ENCODE results near the gene GJD3.

The GJD3 gene

DNA sequence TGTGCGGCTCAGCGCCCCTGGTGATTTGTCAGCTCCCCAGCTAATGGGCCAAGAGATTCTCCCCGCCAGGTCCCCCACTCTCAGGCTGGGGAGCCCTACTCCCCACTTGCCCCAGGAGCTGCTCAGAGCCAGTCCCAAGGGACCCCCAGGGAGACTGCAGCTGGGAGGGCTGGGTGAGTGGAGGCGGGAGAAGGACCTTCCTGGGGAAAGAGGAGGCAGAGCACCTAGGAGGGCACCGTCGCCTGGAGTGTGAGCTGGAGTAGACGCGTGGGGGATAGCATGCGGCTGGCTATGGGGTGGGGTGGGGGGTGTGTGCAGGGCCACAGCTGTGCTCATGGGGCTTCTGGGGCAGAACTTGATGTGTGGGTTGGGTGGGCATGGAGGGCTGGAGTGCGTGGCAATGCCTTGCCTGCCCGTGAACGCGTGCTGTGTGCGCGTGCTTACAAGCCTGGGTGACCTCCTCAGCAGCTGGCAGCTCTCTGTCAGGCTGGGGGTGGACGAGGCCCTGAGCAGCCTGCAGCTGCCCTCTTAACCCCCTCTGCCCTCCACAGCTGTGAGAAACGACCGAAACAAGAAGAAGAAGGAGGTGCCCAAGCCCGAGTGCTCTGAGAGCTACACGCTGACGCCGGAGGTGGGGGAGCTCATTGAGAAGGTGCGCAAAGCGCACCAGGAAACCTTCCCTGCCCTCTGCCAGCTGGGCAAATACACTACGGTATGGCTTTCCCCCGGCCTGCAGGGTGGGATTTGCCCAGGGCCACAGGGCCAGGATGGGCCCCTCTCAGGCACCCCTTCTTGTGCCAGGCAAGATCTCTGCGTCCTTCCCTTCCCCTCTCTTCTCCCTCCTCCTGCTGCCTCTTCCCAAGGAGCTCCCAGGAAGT lies 12.9 kb downstream of the GJD3 start:
- H3K27me3 ChIP-seq (ENCODE audit: control insufficient read depth, insufficient read depth, low read length): peaks cover 3% of the 10 kb centered on the region
- no peak for DNase-seq (ENCODE audit: low read depth, low spot score)
- H3K9me3 ChIP-seq (ENCODE audit: control insufficient read depth, insufficient read depth, low read length): no peaks in the 10 kb centered on the region
- no peak overlapping the region for H3K4me3 ChIP-seq (ENCODE audit: low read length)
- no peak overlapping the region for H3K27ac ChIP-seq (ENCODE audit: low read length)
- WGBS (ENCODE audit: insufficient coverage, insufficient read length): no CpG with 5 or more reads among the region's 27 CpGs
- H3K4me1 ChIP-seq (ENCODE audit: control insufficient read depth, insufficient read depth, low read length): peaks cover 28% of the 10 kb centered on the region
- peaks cover 7% of the 10 kb centered on the region; the same call in 1 of the 2 replicates for H3K36me3 ChIP-seq (ENCODE audit: control insufficient read depth, insufficient read depth, low read length)

GRCh38 chr17:40350689-40351358 lies 13.7 kb downstream of the GJD3 start:
- Histone ChIP-seq H3K9me3 (ENCODE audit: control insufficient read depth, insufficient read depth, low read length) (no peaks in the 10 kb centered on the region), H3K27me3 (ENCODE audit: control insufficient read depth, insufficient read depth, low read length) (peaks cover 3% of the 10 kb centered on the region), H3K27ac (ENCODE audit: low read length) (no peak overlapping the region), H3K36me3 (ENCODE audit: control insufficient read depth, insufficient read depth, low read length) (peaks cover 7% of the 10 kb centered on the region; the same call in 1 of the 2 replicates), H3K4me1 (ENCODE audit: control insufficient read depth, insufficient read depth, low read length) (peaks cover 30% of the 10 kb centered on the region), H3K4me3 (ENCODE audit: low read length) (no peak overlapping the region)
- WGBS (ENCODE audit: insufficient coverage, insufficient read length): 100% methylated on average over 2 of the region's 17 CpGs
- DNase-seq (ENCODE audit: low read depth, low spot score): no peak

GRCh38 chr17:40349895-40350688 lies 14.4 kb downstream of the GJD3 start:
- Histone ChIP-seq H3K4me1 (ENCODE audit: control insufficient read depth, insufficient read depth, low read length) (peaks cover 28% of the 10 kb centered on the region), H3K27me3 (ENCODE audit: control insufficient read depth, insufficient read depth, low read length) (peaks cover 3% of the 10 kb centered on the region), H3K36me3 (ENCODE audit: control insufficient read depth, insufficient read depth, low read length) (peaks cover 3% of the 10 kb centered on the region; the same call in 1 of the 2 replicates), H3K4me3 (ENCODE audit: low read length) (no peak overlapping the region), H3K27ac (ENCODE audit: low read length) (no peak overlapping the region), H3K9me3 (ENCODE audit: control insufficient read depth, insufficient read depth, low read length) (no peaks in the 10 kb centered on the region)
- DNase-seq (ENCODE audit: low read depth, low spot score): no peak
- no CpG with 5 or more reads among the region's 19 CpGs for WGBS (ENCODE audit: insufficient coverage, insufficient read length)

- H3K4me3 ChIP-seq (ENCODE audit: low read length): no peak overlapping the region
- H3K36me3 ChIP-seq (ENCODE audit: control insufficient read depth, insufficient read depth, low read length): peaks cover 3% of the 10 kb centered on the region; the same call in 1 of the 2 replicates
- H3K9me3 ChIP-seq (ENCODE audit: control insufficient read depth, insufficient read depth, low read length): no peaks in the 10 kb centered on the region
- peaks cover 32% of the 10 kb centered on the region for H3K4me1 ChIP-seq (ENCODE audit: control insufficient read depth, insufficient read depth, low read length)
- no peak overlapping the region for H3K27ac ChIP-seq (ENCODE audit: low read length)
- no peak for DNase-seq (ENCODE audit: low read depth, low spot score)
- no CpG with 5 or more reads among the region's 10 CpGs for WGBS (ENCODE audit: insufficient coverage, insufficient read length)
- H3K27me3 ChIP-seq (ENCODE audit: control insufficient read depth, insufficient read depth, low read length): peaks cover 3% of the 10 kb centered on the region
These were observed 15.1 kb downstream of the GJD3 start for GRCh38 chr17:40349477-40349894.

DNA sequence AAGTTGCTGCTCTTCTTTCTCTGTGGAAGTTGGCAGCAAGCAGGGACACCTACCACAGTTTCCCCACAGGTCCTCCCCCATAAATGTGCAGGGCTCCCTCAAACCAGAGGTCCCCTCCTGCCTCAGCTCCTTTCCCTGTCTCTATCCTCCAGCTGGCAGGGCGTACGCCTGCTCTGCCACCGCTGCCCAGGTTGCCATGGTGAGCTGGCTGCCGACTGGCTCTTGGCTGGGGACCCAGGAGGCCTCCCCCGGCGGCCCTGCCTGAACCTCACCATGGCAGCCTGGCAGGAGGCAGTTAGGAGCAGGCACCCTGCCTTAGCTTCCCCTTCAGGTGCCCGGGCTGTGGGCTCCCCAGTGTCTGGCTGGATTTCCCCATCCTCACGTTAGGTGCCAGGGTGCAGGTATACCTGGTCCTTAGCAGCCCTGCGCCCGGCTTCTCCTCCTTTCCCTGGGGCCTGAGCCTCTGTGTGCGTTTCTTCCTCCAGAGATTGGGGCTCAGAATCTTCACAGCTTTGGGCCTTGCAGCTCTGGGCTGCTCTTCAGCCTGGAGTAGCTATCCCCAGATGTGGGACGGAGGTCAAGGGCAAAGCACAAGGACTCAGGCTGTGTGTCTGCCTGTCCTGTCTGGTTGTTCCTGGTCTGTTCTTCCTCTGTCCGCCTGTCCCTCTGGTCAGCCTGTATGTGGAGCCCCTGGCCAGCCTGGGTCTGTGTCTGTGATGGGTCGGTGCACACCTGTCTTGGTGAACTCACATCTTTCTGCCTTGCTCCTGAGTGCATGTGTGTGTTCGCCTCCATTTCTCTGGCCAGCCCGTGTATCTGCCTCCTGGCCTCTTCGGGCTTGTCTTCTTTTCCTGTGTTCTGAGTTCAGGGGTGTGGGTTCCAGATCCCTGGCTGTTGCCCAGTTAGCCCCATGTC lies 15.7 kb downstream of the GJD3 start:
- Histone ChIP-seq H3K4me1 (ENCODE audit: control insufficient read depth, insufficient read depth, low read length) (peaks cover 35% of the 10 kb centered on the region), H3K27ac (ENCODE audit: low read length) (no peak overlapping the region), H3K9me3 (ENCODE audit: control insufficient read depth, insufficient read depth, low read length) (no peaks in the 10 kb centered on the region), H3K27me3 (ENCODE audit: control insufficient read depth, insufficient read depth, low read length) (peaks cover 6% of the 10 kb centered on the region), H3K4me3 (ENCODE audit: low read length) (no peak overlapping the region), H3K36me3 (ENCODE audit: control insufficient read depth, insufficient read depth, low read length) (peaks cover 3% of the 10 kb centered on the region; the same call in 1 of the 2 replicates)
- no peak for DNase-seq (ENCODE audit: low read depth, low spot score)
- no CpG with 5 or more reads among the region's 17 CpGs for WGBS (ENCODE audit: insufficient coverage, insufficient read length)

DNA sequence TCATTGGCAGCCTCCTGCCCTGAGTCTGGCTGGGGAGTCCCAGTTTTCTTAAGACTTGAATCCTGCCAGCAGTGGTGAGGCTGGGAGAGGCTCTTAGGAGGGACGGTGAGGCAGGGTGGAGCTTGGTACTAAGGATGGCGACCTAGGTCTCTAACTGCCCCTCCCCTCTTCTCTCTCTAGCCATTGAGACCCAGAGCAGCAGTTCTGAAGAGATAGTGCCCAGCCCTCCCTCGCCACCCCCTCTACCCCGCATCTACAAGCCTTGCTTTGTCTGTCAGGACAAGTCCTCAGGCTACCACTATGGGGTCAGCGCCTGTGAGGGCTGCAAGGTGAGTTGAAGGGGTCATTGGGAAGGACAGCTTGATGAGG lies 16.4 kb downstream of the GJD3 start:
- H3K36me3 ChIP-seq (ENCODE audit: control insufficient read depth, insufficient read depth, low read length): peaks cover 3% of the 10 kb centered on the region; the same call in 1 of the 2 replicates
- no peak overlapping the region for H3K4me3 ChIP-seq (ENCODE audit: low read length)
- DNase-seq (ENCODE audit: low read depth, low spot score): no peak
- H3K27me3 ChIP-seq (ENCODE audit: control insufficient read depth, insufficient read depth, low read length): peaks cover 13% of the 10 kb centered on the region
- no peak overlapping the region for H3K27ac ChIP-seq (ENCODE audit: low read length)
- no CpG with 5 or more reads among the region's 5 CpGs for WGBS (ENCODE audit: insufficient coverage, insufficient read length)
- peaks cover 40% of the 10 kb centered on the region for H3K4me1 ChIP-seq (ENCODE audit: control insufficient read depth, insufficient read depth, low read length)
- H3K9me3 ChIP-seq (ENCODE audit: control insufficient read depth, insufficient read depth, low read length): no peaks in the 10 kb centered on the region

DNA sequence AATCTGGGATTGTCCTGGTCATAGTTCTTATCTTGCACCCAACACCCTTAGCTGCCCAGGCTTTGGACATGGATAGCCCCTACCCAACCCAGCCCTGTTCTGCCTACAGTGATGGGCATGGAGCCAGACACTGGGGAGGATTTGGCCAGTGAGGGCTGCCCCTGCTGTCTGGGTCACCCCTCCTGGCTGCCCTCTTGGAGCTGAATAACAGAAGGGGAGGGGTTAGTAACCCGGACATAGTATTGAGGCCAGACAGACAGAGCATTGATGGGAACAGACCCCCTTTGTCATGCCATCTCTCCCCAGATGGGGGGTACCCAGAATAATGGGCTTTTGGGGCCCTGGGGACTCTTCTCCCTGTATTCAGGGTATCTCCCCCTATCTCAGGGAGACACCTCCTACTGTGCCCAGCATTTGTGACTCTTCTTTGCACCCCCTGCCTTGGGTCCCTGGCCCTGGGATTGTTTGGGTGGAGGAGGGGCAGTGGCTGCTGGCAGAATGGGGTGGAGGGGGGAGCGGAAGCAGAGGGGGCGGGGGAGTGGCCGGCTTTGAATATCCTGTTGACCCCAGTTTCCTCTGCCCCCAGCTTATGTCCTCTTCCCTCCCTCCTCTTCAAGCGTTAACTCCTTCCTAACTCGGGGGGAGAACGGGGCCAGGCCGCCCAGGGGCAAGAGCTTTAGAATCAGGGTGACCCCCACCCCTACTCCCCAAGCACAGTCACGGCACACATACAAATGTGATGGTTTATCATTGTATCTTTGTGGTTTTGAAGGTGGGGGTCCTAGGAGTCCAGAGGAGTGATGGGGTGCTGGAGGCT lies 17.0 kb downstream of the GJD3 start:
- H3K36me3 ChIP-seq (ENCODE audit: control insufficient read depth, insufficient read depth, low read length): peaks cover 3% of the 10 kb centered on the region; the same call in 1 of the 2 replicates
- DNase-seq (ENCODE audit: low read depth, low spot score): no peak
- no peak overlapping the region for H3K4me3 ChIP-seq (ENCODE audit: low read length)
- WGBS (ENCODE audit: insufficient coverage, insufficient read length): no CpG with 5 or more reads among the region's 9 CpGs
- H3K27me3 ChIP-seq (ENCODE audit: control insufficient read depth, insufficient read depth, low read length): peaks cover 19% of the 10 kb centered on the region
- peaks cover 40% of the 10 kb centered on the region for H3K4me1 ChIP-seq (ENCODE audit: control insufficient read depth, insufficient read depth, low read length)
- H3K27ac ChIP-seq (ENCODE audit: low read length): no peak overlapping the region
- no peaks in the 10 kb centered on the region for H3K9me3 ChIP-seq (ENCODE audit: control insufficient read depth, insufficient read depth, low read length)

DNA sequence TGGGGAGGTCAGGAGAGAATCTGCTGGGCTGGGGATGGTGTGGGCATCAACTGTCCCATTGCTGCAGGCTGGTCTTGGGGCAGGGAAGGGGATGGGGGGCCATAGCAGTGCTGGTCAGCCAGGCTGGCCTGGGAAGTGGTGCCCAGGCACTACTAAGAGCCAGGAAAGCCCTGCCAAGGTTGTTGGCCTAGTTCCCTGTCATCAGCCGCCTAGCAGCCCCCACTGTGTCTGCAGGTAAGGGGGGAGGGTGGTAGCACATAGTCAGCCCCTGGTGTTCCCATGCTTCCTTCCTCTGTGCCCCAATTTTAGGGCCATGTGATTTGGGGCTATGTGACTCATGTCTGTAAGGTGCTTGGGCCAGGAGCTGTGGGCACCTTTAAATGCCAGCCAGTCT lies 17.8 kb downstream of the GJD3 start:
- no peak for DNase-seq (ENCODE audit: low read depth, low spot score)
- Histone ChIP-seq H3K36me3 (ENCODE audit: control insufficient read depth, insufficient read depth, low read length) (no peaks in the 10 kb centered on the region), H3K4me1 (ENCODE audit: control insufficient read depth, insufficient read depth, low read length) (peaks cover 40% of the 10 kb centered on the region), H3K9me3 (ENCODE audit: control insufficient read depth, insufficient read depth, low read length) (no peaks in the 10 kb centered on the region), H3K27ac (ENCODE audit: low read length) (no peak overlapping the region), H3K27me3 (ENCODE audit: control insufficient read depth, insufficient read depth, low read length) (peaks cover 20% of the 10 kb centered on the region), H3K4me3 (ENCODE audit: low read length) (no peak overlapping the region)
- no CpG with 5 or more reads among the region's 1 CpG for WGBS (ENCODE audit: insufficient coverage, insufficient read length)
